Astrocyte (in vitro differentiated cells and primary cell): Measurements from ENCODE around the gene WIPI1.

Source experiments
- EZH2 ChIP-seq: IDR thresholded peaks from 2 replicates; pipeline ENCODE4 v1.6.1; 2012; ENCODE audit warnings: mild to moderate bottlenecking, low read length, inconsistent platforms; ENCODE audit not compliant: insufficient read depth
- TF ChIP-seq, protein P1 (sequence below): IDR thresholded peaks from 2 replicates; pipeline ENCODE4 v1.5.1; 2011; ENCODE audit warnings: low read depth, mild to moderate bottlenecking, inconsistent platforms, low read length, moderate library complexity; ENCODE audit not compliant: insufficient read depth

DNA sequence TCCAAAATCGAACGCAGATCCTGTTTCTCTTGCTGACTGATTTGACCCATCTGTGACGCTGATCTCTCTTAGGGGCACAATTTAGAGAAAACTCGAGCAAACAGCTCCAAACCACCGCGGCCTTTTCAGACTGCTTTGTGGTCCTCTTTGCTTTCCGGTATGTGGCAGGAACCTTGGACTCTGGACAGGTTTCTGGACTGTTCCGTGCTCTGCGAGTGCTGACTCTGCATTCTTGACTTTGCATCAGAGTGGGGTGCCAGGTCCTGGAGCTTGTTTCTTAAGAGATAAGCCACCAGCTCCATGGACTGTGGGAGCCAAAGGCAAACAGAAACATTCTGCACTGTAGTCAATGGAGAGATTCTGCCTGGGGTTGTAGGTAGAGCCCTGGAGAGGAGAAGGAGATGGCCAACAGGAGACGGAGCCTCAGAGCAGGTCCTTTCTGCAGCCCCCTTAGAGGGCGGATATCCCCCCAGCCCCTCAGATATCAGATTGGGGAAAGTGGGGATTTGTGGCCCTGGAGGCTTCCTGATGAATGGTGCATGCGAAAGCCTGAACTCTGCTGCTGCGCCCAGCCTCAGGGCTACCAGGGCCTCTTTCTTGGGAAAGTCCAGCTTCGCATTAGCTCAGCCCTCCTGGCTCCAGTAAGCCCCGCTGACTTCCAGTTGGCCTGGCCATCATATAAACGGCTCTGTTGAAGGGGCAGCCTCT lies 65.6 kb downstream of the WIPI1 start:
- TF ChIP-seq EZH2: no peak
- TF ChIP-seq, protein P1, sequence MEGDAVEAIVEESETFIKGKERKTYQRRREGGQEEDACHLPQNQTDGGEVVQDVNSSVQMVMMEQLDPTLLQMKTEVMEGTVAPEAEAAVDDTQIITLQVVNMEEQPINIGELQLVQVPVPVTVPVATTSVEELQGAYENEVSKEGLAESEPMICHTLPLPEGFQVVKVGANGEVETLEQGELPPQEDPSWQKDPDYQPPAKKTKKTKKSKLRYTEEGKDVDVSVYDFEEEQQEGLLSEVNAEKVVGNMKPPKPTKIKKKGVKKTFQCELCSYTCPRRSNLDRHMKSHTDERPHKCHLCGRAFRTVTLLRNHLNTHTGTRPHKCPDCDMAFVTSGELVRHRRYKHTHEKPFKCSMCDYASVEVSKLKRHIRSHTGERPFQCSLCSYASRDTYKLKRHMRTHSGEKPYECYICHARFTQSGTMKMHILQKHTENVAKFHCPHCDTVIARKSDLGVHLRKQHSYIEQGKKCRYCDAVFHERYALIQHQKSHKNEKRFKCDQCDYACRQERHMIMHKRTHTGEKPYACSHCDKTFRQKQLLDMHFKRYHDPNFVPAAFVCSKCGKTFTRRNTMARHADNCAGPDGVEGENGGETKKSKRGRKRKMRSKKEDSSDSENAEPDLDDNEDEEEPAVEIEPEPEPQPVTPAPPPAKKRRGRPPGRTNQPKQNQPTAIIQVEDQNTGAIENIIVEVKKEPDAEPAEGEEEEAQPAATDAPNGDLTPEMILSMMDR: no peak
